GM20000 (cell line): Measurements from ENCODE around the gene KSR2.

Source experiments
- DNase-seq: peaks from one replicate; pipeline ENCODE4 v3.0.0; 2012; ENCODE audit warnings: low spot score
- CTCF ChIP-seq: IDR thresholded peaks from 2 replicates; pipeline ENCODE4 v1.5.1; 2012; ENCODE audit warnings: mild to moderate bottlenecking, control low read depth; ENCODE audit errors: extremely low read depth, missing control alignments

KSR2 gene

GRCh38 chr12:117689857-117690256, 278.9 kb downstream of the KSR2 start:
- DNase-seq: no peak
- TF ChIP-seq CTCF: no peak

GRCh38 chr12:117688446-117688845, 280.3 kb downstream of the KSR2 start:
- DNase-seq: no peak

GRCh38 chr12:117686911-117687377, 281.8 kb downstream of the KSR2 start:
- DNase-seq: no peak

More at GRCh38 chr12:117688446-117688845, 280.3 kb downstream of the KSR2 start:
- TF ChIP-seq CTCF: no peak

GRCh38 chr12:117686210-117686609, 282.6 kb downstream of the KSR2 start:
- no peak for TF ChIP-seq CTCF
- DNase-seq: no peak

More at GRCh38 chr12:117686911-117687377, 281.8 kb downstream of the KSR2 start:
- no peak for TF ChIP-seq CTCF

GRCh38 chr12:117685110-117685926, 283.5 kb downstream of the KSR2 start:
- no peak for TF ChIP-seq CTCF
- no peak for DNase-seq

- TF ChIP-seq CTCF: no peak
- DNase-seq: no peak
Measured at GRCh38 chr12:117684471-117684870, 284.3 kb downstream of the KSR2 start.

GRCh38 chr12:117680312-117680711, 288.5 kb downstream of the KSR2 start:
- TF ChIP-seq CTCF: no peak
- DNase-seq: no peak
